SK-N-SH treated with all-trans-retinoic acid at 6 μM for 48 hours (cell line): ENCODE measurements around the gene DNAH8.
"Not testable (repeated sequence)": the region's sequence is repeated elsewhere in the genome, so short reads cannot be mapped to it uniquely, and the experiment has no call there.

Experiments
- ARNTL ChIP-seq: fragments of 450-650 bp; formaldehyde crosslinking; IDR thresholded peaks from 2 replicates; pipeline ENCODE4 v1.5.0; 2020; ENCODE audit warnings: low read depth, mild to moderate bottlenecking, moderate library complexity, borderline replicate concordance
- CREB5 ChIP-seq: fragments of 250-450 bp; sonication (Bioruptor Pico); IDR thresholded peaks from 2 replicates; pipeline ENCODE4 v1.5.1; 2020; ENCODE audit warnings: low read depth, mild to moderate bottlenecking, moderate library complexity
- ISL1 ChIP-seq: fragments of 250-450 bp; sonication (Bioruptor Pico); IDR thresholded peaks from 2 replicates; pipeline ENCODE4 v2.1.2; 2022; ENCODE audit warnings: mild to moderate bottlenecking, moderate library complexity
- POU6F1 ChIP-seq: fragments of 250-450 bp; sonication (Bioruptor Pico); IDR thresholded peaks from 2 replicates; pipeline ENCODE4 v1.8.0; 2021; ENCODE audit warnings: low read depth, mild to moderate bottlenecking, moderate library complexity, borderline replicate concordance
- PPARA ChIP-seq: fragments of 250-450 bp; sonication (Bioruptor Pico); IDR thresholded peaks from 2 replicates; pipeline ENCODE4 v1.5.0; 2020; ENCODE audit warnings: mild to moderate bottlenecking, borderline replicate concordance
- SNAI2 ChIP-seq: fragments of 250-450 bp; sonication (Bioruptor Pico); IDR thresholded peaks from 2 replicates; pipeline ENCODE4 v1.5.0; 2020; ENCODE audit warnings: mild to moderate bottlenecking, moderate library complexity
- TCF4 ChIP-seq: fragments of 250-450 bp; sonication (Bioruptor Pico); IDR thresholded peaks from 2 replicates; pipeline ENCODE4 v1.8.0; 2021; ENCODE audit warnings: mild to moderate bottlenecking, moderate library complexity, borderline replicate concordance
- TOX ChIP-seq: fragments of 250-450 bp; sonication (Bioruptor Pico); IDR thresholded peaks from 2 replicates; pipeline ENCODE4 v1.8.0; 2021; ENCODE audit warnings: mild to moderate bottlenecking, moderate library complexity, borderline replicate concordance
- ZFP30 ChIP-seq: fragments of 450-650 bp; formaldehyde crosslinking; IDR thresholded peaks from 2 replicates; pipeline ENCODE4 v1.5.0; 2022; ENCODE audit warnings: mild to moderate bottlenecking, moderate library complexity
- ZNF8 ChIP-seq: fragments of 450-650 bp; formaldehyde crosslinking; IDR thresholded peaks from 2 replicates; pipeline ENCODE4 v1.5.0; 2020; ENCODE audit warnings: mild to moderate bottlenecking, moderate library complexity

GRCh38 chr6:38921540-38921939, 206.4 kb downstream of the DNAH8 start:
- TF ChIP-seq ARNTL (CRISPR knock-in tag); SNAI2 (CRISPR knock-in tag); ZNF8 (CRISPR knock-in tag); ISL1 (CRISPR knock-in tag); POU6F1; ZFP30; CREB5 (CRISPR knock-in tag); PPARA (CRISPR knock-in tag); TOX (CRISPR knock-in tag); TCF4 (CRISPR knock-in tag): not testable (repeated sequence)
